ENCODE data around the gene THTPA.

Gene THTPA

GRCh38 chr14:23555882-23556699, at the start of gene THTPA:
THTPA (plus strand) TSS chr14:23556271; CDS start chr14:23556758, 487 bp downstream.
- no peaks in the 10 kb centered on the region for H3K27me3 ChIP-seq (ENCODE audit: insufficient read depth, low read length)
- peaks cover 23% of the 10 kb centered on the region; the same call in 1 of the 2 replicates for H3K4me1 ChIP-seq (ENCODE audit: insufficient read depth, low read length)
- H3K9me3 ChIP-seq (ENCODE audit: insufficient read depth, low read depth, low read length), result no peaks in the 10 kb centered on the region
- H3K36me3 ChIP-seq (ENCODE audit: insufficient read depth, low read depth, low read length), result peaks cover 34% of the 10 kb centered on the region
- peak within 1 kb of the TSS; percentile 45 for H3K27ac ChIP-seq (ENCODE audit: low read length)
- peak within 1 kb of the TSS; percentile 91 for H3K9ac ChIP-seq (ENCODE audit: low read depth, low read length)
- peak within 1 kb of the TSS; percentile 89 for H3K4me3 ChIP-seq (ENCODE audit: low read length)

- Histone ChIP-seq H3K9ac (ENCODE audit: low read depth, low read length) (no peak overlapping the region), H3K4me3 (ENCODE audit: low read length) (no peak overlapping the region), H3K27me3 (ENCODE audit: insufficient read depth, low read length) (0 out of 2 replicates have a peak, but pooled peaks cover 8% of the 10 kb centered on the region), H3K9me3 (ENCODE audit: insufficient read depth, low read depth, low read length) (no peaks in the 10 kb centered on the region), H3K4me1 (ENCODE audit: insufficient read depth, low read length) (no peaks in the 10 kb centered on the region; the same call in 1 of the 2 replicates), H3K27ac (ENCODE audit: low read length) (no peak overlapping the region), H3K36me3 (ENCODE audit: insufficient read depth, low read depth, low read length) (no peaks in the 10 kb centered on the region)
Observed at GRCh38 chr14:23512156-23512555, 43.9 kb upstream of the THTPA start.

- Histone ChIP-seq H3K36me3 (ENCODE audit: insufficient read depth, low read depth, low read length) (no peaks in the 10 kb centered on the region), H3K9ac (ENCODE audit: low read depth, low read length) (no peak overlapping the region)
Observed at GRCh38 chr14:23513005-23513817, 42.9 kb upstream of the THTPA start.

GRCh38 chr14:23513818-23514643, 42.0 kb upstream of the THTPA start:
- H3K9ac ChIP-seq (ENCODE audit: low read depth, low read length), result no peak overlapping the region

More at GRCh38 chr14:23513005-23513817, 42.9 kb upstream of the THTPA start:
- Histone ChIP-seq H3K27me3 (ENCODE audit: insufficient read depth, low read length) (0 out of 2 replicates have a peak, but pooled peaks cover 8% of the 10 kb centered on the region), H3K9me3 (ENCODE audit: insufficient read depth, low read depth, low read length) (no peaks in the 10 kb centered on the region), H3K4me1 (ENCODE audit: insufficient read depth, low read length) (peaks cover 3% of the 10 kb centered on the region; the same call in 1 of the 2 replicates), H3K4me3 (ENCODE audit: low read length) (no peak overlapping the region), H3K27ac (ENCODE audit: low read length) (no peak overlapping the region)

GRCh38 chr14:23514644-23514957, 41.5 kb upstream of the THTPA start:
- no peak overlapping the region for H3K9ac ChIP-seq (ENCODE audit: low read depth, low read length)
- no peaks in the 10 kb centered on the region for H3K36me3 ChIP-seq (ENCODE audit: insufficient read depth, low read depth, low read length)
- H3K27ac ChIP-seq (ENCODE audit: low read length), result no peak overlapping the region
- peaks cover 12% of the 10 kb centered on the region; the same call in 1 of the 2 replicates for H3K4me1 ChIP-seq (ENCODE audit: insufficient read depth, low read length)
- no peak overlapping the region for H3K4me3 ChIP-seq (ENCODE audit: low read length)
- H3K27me3 ChIP-seq (ENCODE audit: insufficient read depth, low read length), result 0 out of 2 replicates have a peak, but pooled peaks cover 8% of the 10 kb centered on the region
- H3K9me3 ChIP-seq (ENCODE audit: insufficient read depth, low read depth, low read length), result no peaks in the 10 kb centered on the region

More at GRCh38 chr14:23513818-23514643, 42.0 kb upstream of the THTPA start:
- Histone ChIP-seq H3K4me3 (ENCODE audit: low read length) (no peak overlapping the region), H3K27me3 (ENCODE audit: insufficient read depth, low read length) (0 out of 2 replicates have a peak, but pooled peaks cover 8% of the 10 kb centered on the region), H3K36me3 (ENCODE audit: insufficient read depth, low read depth, low read length) (no peaks in the 10 kb centered on the region), H3K4me1 (ENCODE audit: insufficient read depth, low read length) (peaks cover 12% of the 10 kb centered on the region; the same call in 1 of the 2 replicates), H3K9me3 (ENCODE audit: insufficient read depth, low read depth, low read length) (no peaks in the 10 kb centered on the region), H3K27ac (ENCODE audit: low read length) (no peak overlapping the region)

- H3K27ac ChIP-seq (ENCODE audit: low read length), result no peak overlapping the region
- H3K27me3 ChIP-seq (ENCODE audit: insufficient read depth, low read length), result 0 out of 2 replicates have a peak, but pooled peaks cover 8% of the 10 kb centered on the region
- H3K9me3 ChIP-seq (ENCODE audit: insufficient read depth, low read depth, low read length), result no peaks in the 10 kb centered on the region
- no peak overlapping the region for H3K9ac ChIP-seq (ENCODE audit: low read depth, low read length)
- peaks cover 16% of the 10 kb centered on the region; the same call in 1 of the 2 replicates for H3K4me1 ChIP-seq (ENCODE audit: insufficient read depth, low read length)
- 0 out of 2 replicates have a peak, but pooled peaks cover 4% of the 10 kb centered on the region for H3K36me3 ChIP-seq (ENCODE audit: insufficient read depth, low read depth, low read length)
- H3K4me3 ChIP-seq (ENCODE audit: low read length), result no peak overlapping the region
Observed at GRCh38 chr14:23517650-23518326, 38.3 kb upstream of the THTPA start.

- H3K4me3 ChIP-seq (ENCODE audit: low read length), result no peak overlapping the region
- H3K27ac ChIP-seq (ENCODE audit: low read length), result no peak overlapping the region
- no peak overlapping the region; the same call in 1 of the 2 replicates for H3K9ac ChIP-seq (ENCODE audit: low read depth, low read length)
Observed at GRCh38 chr14:23518709-23519108, 37.4 kb upstream of the THTPA start.

GRCh38 chr14:23520899-23521533, 35.1 kb upstream of the THTPA start:
- Histone ChIP-seq H3K27ac (ENCODE audit: low read length) (no peak overlapping the region), H3K4me1 (ENCODE audit: insufficient read depth, low read length) (peaks cover 16% of the 10 kb centered on the region; the same call in 1 of the 2 replicates), H3K4me3 (ENCODE audit: low read length) (no peak overlapping the region), H3K9me3 (ENCODE audit: insufficient read depth, low read depth, low read length) (no peaks in the 10 kb centered on the region), H3K36me3 (ENCODE audit: insufficient read depth, low read depth, low read length) (peaks cover 25% of the 10 kb centered on the region; the same call in 1 of the 2 replicates), H3K9ac (ENCODE audit: low read depth, low read length) (no peak overlapping the region), H3K27me3 (ENCODE audit: insufficient read depth, low read length) (0 out of 2 replicates have a peak, but pooled peaks cover 7% of the 10 kb centered on the region)

More at GRCh38 chr14:23518709-23519108, 37.4 kb upstream of the THTPA start:
- Histone ChIP-seq H3K27me3 (ENCODE audit: insufficient read depth, low read length) (0 out of 2 replicates have a peak, but pooled peaks cover 8% of the 10 kb centered on the region), H3K36me3 (ENCODE audit: insufficient read depth, low read depth, low read length) (0 out of 2 replicates have a peak, but pooled peaks cover 6% of the 10 kb centered on the region), H3K9me3 (ENCODE audit: insufficient read depth, low read depth, low read length) (no peaks in the 10 kb centered on the region), H3K4me1 (ENCODE audit: insufficient read depth, low read length) (peaks cover 16% of the 10 kb centered on the region; the same call in 1 of the 2 replicates)

- Histone ChIP-seq H3K27me3 (ENCODE audit: insufficient read depth, low read length) (no peaks in the 10 kb centered on the region), H3K36me3 (ENCODE audit: insufficient read depth, low read depth, low read length) (peaks cover 35% of the 10 kb centered on the region), H3K27ac (ENCODE audit: low read length) (no peak overlapping the region), H3K4me3 (ENCODE audit: low read length) (no peak overlapping the region), H3K9me3 (ENCODE audit: insufficient read depth, low read depth, low read length) (no peaks in the 10 kb centered on the region), H3K9ac (ENCODE audit: low read depth, low read length) (no peak overlapping the region), H3K4me1 (ENCODE audit: insufficient read depth, low read length) (peaks cover 16% of the 10 kb centered on the region; the same call in 1 of the 2 replicates)
Observed at GRCh38 chr14:23521785-23522640, 34.1 kb upstream of the THTPA start.

Data from iPS-20b (cell line).